HG03060 (cell line): ENCODE results near the gene COL19A1.
"Not testable (repeated sequence)": the region's sequence is repeated elsewhere in the genome, so short reads cannot be mapped to it uniquely, and the experiment has no call there.

Experiments used
- ATAC-seq: cut with Tn5 transposase; IDR thresholded peaks from one replicate; pipeline ENCODE4 v1.9.1; 2021; ENCODE audit warnings: low read depth, moderate number of reproducible peaks; ENCODE audit not compliant: unreplicated experiment

Gene COL19A1

DNA sequence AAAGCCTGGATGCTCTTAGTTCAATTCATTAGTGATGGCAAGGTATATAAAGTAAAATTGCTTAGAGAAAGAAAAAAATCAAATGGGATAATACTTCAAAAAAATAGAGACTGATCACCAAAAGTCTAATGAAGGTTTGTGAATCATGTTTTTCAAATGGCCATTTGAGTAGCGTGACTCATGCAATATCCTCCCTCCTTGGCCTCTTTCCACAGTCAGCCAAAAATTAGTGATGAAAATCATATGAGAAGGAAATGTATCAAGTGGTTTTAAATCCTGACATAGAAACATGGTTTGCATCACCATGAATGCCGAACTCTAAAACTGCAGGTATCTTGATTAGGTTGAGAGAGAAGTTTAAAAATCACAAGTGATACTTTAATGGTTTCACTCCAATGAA, 1.2 kb upstream of the COL19A1 start:
- ATAC-seq, result no peak

DNA sequence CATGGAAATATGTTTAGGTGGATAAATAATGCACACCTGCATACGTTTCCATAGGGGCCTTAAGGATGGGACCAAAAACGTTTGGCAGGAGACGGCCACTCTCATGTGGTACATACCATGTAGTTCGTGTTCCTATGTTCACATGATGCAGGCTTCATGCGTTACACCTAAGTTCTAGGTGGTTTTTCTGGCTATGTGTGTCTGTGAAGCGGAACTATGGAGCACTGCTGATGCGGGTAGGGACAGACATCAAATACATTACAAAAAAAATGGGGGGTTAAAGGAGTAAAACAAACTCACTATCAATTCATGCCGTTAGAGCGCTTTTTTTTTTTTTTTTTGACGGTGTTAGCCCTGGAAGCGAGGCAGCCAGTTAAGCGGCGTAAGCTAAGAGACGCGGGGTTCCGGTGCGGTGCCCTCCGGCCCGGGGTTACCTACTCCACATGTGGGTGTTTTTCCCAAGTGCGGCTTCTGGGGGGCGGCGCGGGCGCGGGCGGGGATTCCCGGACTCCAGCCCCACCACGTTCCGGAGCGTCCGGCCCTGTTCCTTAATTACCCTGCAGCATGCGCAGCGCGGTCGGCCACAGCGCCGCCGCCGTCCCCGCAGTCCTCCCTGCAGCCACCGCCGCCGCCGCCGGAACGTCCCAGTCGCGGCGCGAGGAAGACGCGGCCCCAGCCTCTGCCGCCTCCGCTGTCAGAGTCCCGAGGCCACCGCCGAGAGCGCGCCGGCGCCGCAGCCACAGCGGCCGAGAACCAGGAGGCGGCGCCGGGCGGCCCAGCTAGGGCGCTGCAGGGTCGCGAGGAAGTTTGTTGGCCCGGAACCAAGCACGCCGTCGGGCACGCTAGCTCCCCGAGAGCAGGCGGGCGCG, 648 bp downstream of the COL19A1 start:
- ATAC-seq, result peak; percentile 36

DNA sequence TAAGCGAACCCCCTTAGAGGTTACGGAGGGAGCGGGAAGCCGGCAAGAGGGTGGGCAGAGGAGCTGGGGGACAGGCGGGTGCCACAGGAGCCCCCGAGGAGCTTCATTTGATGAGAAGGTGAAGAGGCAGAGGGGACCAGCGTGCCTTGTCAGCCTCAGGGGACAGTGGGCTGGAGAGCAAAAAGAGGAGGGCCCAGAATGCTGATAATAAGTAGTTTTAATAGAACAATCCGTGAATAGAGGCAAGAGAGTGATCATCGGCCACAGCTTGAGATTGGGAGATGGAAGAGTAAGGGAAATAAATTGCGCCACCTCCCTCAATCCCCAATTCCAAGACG, 1.3 kb downstream of the COL19A1 start:
- ATAC-seq, result no peak

DNA sequence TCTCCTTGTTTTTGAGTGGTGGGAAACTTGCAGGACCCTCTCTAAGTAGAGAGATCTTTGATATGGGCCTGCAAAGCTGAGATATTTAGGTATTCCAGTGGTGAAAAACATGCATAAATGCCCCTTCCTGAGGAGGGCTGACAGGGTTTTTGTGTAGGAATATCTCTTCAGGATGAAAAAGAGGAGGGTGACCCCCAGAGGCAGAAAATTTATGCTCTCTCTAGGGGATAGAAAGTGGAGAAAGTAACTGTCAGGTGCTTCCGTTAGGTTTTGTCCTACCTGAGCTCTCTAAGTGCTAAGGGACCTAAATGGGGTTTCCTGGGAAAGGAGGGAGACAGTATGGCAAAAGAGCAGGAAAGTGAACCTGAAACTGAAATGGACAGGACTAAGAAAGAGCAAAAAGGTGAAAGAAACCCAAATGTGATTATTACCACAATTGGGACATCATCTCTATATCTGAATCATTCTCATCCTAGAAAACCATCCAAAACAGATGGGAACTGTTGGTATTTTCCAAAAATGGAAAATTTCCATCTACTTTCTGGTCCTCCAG, 2.0 kb downstream of the COL19A1 start:
- ATAC-seq, result no peak

DNA sequence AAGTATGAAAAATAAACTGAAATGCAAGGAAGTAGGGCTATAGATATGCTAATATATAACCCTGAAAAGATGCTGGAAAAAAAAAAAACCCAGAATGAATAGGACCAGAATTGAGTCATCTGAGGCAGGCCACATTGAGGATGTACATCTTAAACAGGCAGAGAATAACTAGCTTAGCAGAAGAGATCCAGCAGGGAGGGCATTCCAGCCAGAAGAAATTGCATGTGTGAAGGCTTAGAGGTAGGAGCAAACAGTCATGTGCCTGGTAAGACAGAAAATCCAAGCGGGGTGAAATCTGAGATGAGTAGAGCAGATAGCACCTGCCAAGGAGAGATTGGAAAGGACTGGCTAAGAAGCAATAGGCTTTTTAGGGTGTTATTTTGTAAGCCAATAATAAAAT, 2.6 kb downstream of the COL19A1 start:
- ATAC-seq, result no peak

DNA sequence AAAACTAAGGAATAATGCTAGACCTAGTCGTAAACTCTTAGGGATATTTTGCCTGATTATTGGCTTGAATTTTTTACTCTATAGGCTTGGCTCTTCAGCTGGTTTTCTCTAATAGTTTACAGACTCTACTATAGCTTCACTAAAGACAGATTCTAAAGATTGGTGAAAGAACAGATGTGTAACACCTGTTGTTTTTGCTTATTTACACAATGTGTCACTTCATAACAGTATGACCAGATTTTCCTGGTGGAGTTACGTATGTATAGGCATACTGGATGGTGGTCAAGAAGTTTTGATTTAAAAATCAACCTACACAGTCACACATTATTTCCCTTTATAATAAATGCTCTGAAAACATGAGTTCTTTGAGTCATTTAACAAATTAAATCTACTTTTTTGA, 4.8 kb downstream of the COL19A1 start:
- no peak for ATAC-seq

DNA sequence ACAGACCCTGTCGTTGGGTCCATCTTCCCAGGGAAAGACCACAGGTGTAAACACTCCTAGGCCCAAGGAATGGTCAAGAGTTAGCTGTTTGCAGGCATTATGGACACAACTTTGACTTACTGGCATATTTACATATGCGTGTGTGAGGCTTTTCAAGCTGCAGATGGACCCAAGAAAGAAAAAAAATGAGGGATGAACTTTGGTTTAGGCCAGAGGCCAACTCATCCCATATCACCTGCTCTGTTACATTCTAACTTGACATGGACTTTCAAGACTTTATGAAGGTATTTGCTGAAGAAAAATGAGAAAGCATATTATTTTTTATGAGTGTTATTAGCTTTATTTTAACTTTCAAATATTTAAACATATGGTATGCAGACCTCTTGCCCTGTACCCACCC, 6.9 kb downstream of the COL19A1 start:
- ATAC-seq, result no peak

DNA sequence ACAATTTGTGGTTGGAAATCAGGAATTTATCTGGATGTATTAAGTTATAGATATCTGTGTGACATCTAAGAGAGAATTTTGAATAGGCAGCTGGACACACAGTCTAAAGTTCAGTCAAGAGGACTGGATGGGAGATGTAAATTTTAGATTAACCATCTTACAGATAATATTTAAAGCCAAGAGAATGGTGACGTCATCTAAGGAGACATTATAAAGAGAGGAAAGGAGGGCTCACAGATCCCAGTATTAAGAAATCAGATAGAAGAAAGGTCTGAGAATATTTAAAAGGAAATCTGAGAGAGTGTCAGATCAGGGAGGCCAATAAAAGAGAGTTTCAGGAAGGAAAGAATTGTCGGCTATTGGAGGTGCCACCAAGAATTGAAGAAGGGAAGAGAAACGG, 9.4 kb downstream of the COL19A1 start:
- no peak for ATAC-seq

DNA sequence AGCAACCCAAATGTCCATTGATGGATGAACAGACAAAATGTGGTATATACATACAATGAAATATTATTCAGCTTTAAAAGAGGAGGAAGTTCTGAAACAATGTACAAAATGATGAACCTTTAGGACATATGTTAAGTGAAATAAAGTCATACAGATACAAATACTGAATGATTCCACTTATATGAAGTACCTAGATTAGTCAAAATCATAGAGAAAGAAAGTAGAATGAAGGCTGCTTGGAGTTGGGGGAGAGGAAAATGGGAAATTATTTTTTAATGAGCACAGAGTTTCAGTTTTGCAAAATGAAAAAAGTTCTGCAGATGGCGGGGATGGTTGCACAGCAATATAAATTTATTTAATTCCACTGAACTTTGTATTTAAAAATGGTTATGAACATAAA, 12.4 kb downstream of the COL19A1 start:
- ATAC-seq, result no peak

DNA sequence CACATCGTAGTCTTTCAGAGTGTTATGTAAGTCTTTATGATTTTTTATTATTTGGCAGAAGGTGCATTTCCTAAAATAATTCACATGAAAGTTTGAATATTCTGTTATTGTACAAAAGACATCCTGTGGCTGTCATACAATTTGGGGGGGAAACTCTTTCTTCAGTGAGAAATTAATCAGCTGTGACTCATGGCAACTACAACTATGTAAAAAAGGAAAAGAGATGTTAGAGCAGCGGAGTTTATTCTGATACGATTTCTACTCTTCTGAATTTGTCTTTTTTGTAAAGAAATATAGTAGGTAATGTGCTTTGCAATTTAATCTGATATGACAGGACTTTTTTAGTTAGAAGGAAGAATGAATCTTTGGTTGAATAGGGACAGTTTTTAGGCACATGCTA, 14.2 kb downstream of the COL19A1 start:
- no peak for ATAC-seq

DNA sequence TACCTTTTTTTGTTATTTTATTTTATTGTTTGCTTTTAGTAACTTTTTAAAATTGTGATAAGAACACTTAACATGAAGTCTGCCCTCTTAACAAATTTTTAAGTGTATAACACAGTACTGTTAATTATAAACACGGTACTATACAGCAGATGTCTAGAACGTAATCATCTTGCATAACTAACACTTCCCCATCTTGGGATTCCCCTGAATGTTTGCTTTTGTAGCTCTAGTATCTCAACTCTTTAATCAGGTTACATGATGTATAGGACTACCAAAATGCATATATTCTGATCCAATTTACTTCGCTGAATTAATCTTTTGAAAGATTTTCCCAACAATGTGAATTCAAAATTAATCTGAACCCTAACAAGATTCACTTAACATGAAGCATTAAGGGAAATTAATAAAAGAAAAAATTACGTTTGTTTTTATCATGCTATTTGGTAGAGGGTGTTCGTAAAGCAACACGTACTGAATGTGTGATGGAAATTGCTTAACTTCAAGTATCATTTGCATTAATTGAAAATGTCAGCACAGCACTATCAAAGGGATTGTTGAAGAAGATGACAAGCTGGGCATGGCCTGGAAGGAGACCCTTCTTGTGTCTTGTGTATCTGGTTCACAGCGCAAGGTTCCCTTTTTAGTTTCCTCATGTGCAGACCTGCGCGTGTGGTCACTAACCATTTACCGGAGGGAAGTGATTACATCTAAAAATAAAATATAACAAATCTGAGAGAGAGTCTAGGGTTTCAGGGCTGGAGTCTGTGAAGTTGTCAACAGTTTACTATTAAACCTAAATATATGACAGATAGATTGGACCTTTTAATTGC, 15.2 kb downstream of the COL19A1 start:
- ATAC-seq, result peak; percentile 73

DNA sequence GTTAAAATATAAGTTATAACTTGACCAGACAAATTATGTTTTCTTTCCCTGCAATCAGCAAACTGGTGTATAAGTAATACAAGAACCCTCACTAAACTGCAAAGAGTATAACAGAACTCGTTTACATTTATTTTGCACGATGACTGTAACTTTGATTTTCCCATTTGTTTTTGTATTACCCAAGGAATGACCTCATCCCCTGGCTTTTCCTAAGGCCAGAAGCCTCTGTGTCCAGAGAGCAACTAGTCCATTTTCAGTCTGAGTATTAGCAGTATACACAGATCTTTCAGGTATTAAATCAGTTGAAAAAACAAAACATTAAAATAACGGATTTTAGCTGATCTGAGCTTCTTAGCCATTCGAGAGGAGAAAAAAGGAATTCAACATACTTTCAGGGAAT, 17.2 kb downstream of the COL19A1 start:
- ATAC-seq, result no peak

DNA sequence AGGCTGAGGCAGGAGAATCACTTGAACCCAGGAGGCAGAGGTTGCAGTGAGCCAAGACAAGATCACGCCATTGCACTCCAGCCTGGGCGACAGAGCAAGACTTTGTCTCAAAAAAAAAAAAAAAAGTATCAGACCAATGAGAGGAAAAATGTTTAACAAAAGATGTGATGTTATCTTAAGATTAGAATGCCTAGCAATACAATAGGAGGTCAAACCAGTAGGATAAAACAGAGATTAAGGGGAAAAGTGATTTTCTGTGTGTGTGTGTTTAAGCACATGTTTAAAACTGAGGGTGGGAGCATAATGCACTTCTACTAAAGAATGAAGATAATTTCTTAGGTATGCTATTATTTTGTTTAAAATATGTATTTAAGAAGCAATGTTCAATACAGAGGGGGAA, 17.9 kb downstream of the COL19A1 start:
- no peak for ATAC-seq

DNA sequence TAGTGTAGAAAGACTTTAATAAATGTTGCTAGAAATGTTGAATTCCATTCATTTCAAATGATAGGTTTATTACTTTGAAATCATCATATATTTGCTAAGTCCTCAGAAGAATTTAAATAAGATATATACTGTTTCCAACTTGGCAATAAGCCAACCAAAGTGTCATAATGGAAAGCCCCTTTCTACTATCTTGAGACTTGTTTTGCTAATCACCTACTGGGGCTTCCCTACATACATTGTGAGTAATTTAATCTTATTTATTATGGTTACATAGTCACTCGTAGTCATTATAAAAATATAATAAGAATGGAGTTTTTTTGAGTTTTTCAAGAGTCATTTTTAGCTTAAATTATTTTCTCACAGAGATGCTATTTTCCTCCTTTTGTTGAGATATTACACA, 20.7 kb downstream of the COL19A1 start:
- ATAC-seq, result no peak

DNA sequence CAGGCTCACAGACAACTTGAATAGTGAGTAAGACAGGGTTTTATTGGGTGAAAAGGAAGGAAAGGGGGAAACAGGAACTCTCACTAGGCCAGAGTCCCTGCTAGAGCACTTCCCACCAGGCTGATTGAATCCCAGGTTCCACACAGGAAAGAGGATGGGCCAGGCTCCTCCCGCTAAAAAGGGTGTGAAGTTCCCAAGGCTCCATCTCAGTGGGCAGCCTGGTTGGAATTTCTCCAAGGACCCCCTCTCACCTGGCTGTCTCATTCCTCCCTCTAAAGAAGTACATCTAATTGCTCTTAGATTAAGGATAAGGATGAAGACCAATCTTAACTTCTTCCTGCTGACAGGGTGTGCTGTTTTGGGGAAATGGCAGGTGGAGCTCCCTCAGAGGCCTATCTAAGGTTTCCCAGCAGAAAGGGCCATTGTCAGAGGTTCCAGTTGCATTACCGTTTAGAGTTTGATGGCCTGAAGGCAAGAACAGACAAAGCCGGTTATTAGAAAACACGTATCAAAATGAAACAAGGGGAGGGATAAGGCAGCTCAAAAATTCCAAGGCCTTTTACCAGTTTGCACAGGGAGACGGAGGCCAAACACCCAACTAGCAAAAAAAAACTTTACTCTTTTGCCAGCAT, 21.5 kb downstream of the COL19A1 start:
- no peak for ATAC-seq

DNA sequence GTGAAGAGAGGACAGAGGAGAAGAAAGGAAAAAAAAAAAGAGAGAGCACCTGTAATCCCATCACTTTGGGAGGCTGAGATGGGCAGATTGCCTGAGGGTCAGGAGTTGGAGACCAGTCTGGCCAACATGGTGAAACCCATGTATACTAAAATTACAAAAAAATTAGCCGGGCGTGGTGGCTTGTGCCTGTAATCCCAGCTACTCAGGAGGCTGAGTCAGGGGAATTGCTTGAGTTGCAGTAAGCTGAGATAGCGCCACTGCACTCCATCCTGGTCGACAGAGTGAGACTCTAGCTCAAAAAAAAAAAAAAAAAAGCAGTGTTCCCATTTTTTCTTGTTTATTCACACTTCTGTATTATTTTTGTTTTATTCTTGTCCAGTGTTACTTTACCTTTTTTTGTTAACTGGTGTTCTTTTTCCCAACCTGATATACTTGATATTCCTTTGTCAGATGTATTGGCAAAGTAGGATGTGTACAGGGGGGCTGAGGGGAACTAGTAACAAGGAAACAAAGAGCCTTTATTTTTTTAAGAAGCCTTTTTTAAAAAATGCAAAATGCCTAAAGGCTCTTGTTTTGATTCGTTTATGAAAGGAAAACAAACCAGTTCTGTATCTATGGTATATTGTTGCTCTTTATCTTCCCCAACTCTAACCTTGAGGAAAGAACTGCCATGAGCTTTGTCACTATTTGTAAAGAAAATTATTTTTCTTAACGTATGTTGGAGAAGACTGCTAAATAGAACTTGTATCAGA, 22.3 kb downstream of the COL19A1 start:
- ATAC-seq, result no peak

DNA sequence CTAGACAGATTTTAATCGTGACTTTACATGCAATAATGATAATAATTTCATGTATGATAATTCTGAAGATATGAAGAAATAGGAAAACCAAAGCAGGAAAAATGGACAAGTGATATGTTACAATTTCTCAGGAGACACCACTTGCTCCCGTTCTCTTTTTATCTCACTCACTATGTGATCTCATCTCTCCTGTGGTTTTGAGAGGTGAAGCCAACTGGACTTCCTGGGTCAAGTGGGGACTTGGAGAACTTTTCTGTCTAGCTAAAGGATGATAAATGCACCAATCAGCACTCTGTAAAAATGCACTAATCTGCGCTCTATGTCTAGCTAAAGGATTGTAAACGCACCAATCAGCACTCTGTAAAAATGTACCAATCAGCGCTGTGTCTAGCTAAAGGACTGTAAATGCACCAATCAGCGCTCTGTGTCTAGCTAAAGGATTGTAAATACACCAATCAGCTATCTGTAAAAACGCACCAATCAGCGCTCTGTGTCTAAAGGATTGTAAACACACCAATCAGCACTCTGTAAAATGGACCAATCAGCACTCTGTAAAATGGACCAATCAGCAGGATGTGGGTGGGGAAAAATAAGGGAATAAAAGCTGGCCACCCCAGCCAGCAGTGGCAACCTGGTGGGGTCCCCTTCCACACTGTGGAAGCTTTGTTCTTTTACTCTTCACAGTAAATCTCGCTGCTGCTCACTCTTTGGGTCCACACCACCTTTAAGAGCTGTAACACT, 23.0 kb downstream of the COL19A1 start:
- ATAC-seq, result not testable (repeated sequence)

DNA sequence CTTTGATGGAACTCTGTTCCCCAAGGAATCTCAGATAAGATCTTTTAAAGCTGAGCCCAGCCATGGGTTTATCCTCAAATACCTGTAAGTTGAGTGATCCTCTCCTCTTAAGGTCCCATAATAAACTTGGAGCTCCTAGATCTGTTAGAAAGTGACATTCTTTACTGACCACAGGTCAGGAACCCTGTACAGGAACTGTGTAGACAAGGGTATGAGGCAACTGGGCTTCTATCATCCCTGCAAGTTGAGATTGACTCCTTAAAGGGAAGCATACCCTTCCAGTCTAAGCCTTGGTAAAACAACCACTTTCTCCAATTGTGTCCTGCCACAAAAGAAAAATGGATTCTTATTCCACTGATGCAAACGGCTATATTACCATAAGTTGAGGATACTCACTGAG, 26.2 kb downstream of the COL19A1 start:
- not testable (repeated sequence) for ATAC-seq

DNA sequence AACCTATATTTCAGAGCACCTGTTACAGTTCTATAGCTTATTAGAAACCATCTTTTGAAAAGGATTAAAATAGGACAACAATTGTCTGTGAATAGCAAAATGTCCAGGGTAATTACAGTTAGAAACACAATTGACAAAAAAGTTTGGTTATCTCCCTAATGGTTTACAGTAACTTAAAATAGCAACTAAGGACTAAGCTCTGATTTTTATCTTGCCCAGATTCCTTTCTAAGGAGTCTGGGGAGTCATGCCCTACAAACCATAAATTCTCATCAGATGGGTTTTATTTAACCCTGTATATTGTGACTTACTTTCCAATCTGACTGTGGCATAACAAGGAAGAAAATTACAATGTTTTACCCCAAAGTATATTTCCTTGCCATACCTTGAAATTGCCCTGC, 26.9 kb downstream of the COL19A1 start:
- not testable (repeated sequence) for ATAC-seq
